Measurements from ENCODE around the gene VPS9D1. TPM values are rescaled to one million over a fixed set of nuclear protein-coding genes. Genes with fewer than 3 reads are reported as not detected.

VPS9D1 gene
- total RNA-seq, 1 experiment from 2014 or later, result 4.8 TPM

- H3K27me3 ChIP-seq (ENCODE audit: low read length), result no peaks in the 10 kb centered on the region
- H3K27ac ChIP-seq (ENCODE audit: low read length), result no peak overlapping the region
- H3K4me3 ChIP-seq (ENCODE audit: low read length), result no peak overlapping the region
- no peaks in the 10 kb centered on the region for H4K20me1 ChIP-seq (ENCODE audit: insufficient read depth, low read depth, low read length)
- H3K4me2 ChIP-seq (ENCODE audit: low read depth, low read length, poor library complexity, severe bottlenecking), result no peak overlapping the region
- H3K4me1 ChIP-seq (ENCODE audit: low read length), result peaks cover 11% of the 10 kb centered on the region
- H3K36me3 ChIP-seq (ENCODE audit: insufficient read depth, low read length), result peaks cover 6% of the 10 kb centered on the region; the same call in 1 of the 2 replicates
- H2AFZ ChIP-seq (ENCODE audit: low read length), result no peak overlapping the region
- no peaks in the 10 kb centered on the region for H3K9me2 ChIP-seq (replicated peaks; ENCODE audit: insufficient read depth, low read length)
- H3K9me3 ChIP-seq (ENCODE audit: low read length), result no peaks in the 10 kb centered on the region
- peaks cover 20% of the 10 kb centered on the region for H3K79me2 ChIP-seq (ENCODE audit: low read length)
- no peak for DNase-seq
- no peak overlapping the region for H3K9ac ChIP-seq (ENCODE audit: low read length)
These were observed 11.5 kb downstream of the VPS9D1 start for GRCh38 chr16:89709166-89709565.

GRCh38 chr16:89708481-89708931, 12.2 kb downstream of the VPS9D1 start:
- H3K27ac ChIP-seq (ENCODE audit: low read length), result no peak overlapping the region
- H4K20me1 ChIP-seq (ENCODE audit: insufficient read depth, low read depth, low read length), result no peaks in the 10 kb centered on the region
- H3K36me3 ChIP-seq (ENCODE audit: insufficient read depth, low read length), result peaks cover 2% of the 10 kb centered on the region; the same call in 1 of the 2 replicates
- no peak overlapping the region for H2AFZ ChIP-seq (ENCODE audit: low read length)
- H3K4me1 ChIP-seq (ENCODE audit: low read length), result peaks cover 11% of the 10 kb centered on the region
- H3K27me3 ChIP-seq (ENCODE audit: low read length), result no peaks in the 10 kb centered on the region
- no peak overlapping the region for H3K4me2 ChIP-seq (ENCODE audit: low read depth, low read length, poor library complexity, severe bottlenecking)
- H3K9me2 ChIP-seq (replicated peaks; ENCODE audit: insufficient read depth, low read length), result no peaks in the 10 kb centered on the region
- H3K9ac ChIP-seq (ENCODE audit: low read length), result no peak overlapping the region
- no peak for DNase-seq
- no peaks in the 10 kb centered on the region for H3K9me3 ChIP-seq (ENCODE audit: low read length)
- no peak overlapping the region for H3K4me3 ChIP-seq (ENCODE audit: low read length)
- H3K79me2 ChIP-seq (ENCODE audit: low read length), result peaks cover 17% of the 10 kb centered on the region

GRCh38 chr16:89707695-89708094, 13.0 kb downstream of the VPS9D1 start:
- DNase-seq, result no peak
- Histone ChIP-seq H3K4me1 (ENCODE audit: low read length) (peaks cover 6% of the 10 kb centered on the region), H3K9me2 (replicated peaks; ENCODE audit: insufficient read depth, low read length) (no peaks in the 10 kb centered on the region), H3K27ac (ENCODE audit: low read length) (no peak overlapping the region), H2AFZ (ENCODE audit: low read length) (no peak overlapping the region), H3K36me3 (ENCODE audit: insufficient read depth, low read length) (no peaks in the 10 kb centered on the region), H4K20me1 (ENCODE audit: insufficient read depth, low read depth, low read length) (no peaks in the 10 kb centered on the region), H3K9me3 (ENCODE audit: low read length) (no peaks in the 10 kb centered on the region), H3K4me2 (ENCODE audit: low read depth, low read length, poor library complexity, severe bottlenecking) (no peak overlapping the region), H3K4me3 (ENCODE audit: low read length) (no peak overlapping the region), H3K9ac (ENCODE audit: low read length) (no peak overlapping the region), H3K79me2 (ENCODE audit: low read length) (peaks cover 10% of the 10 kb centered on the region), H3K27me3 (ENCODE audit: low read length) (no peaks in the 10 kb centered on the region)

- H2AFZ ChIP-seq (ENCODE audit: low read length), result no peak overlapping the region; the same call in 1 of the 2 replicates
- no peaks in the 10 kb centered on the region for H4K20me1 ChIP-seq (ENCODE audit: insufficient read depth, low read depth, low read length)
- no peaks in the 10 kb centered on the region for H3K9me2 ChIP-seq (replicated peaks; ENCODE audit: insufficient read depth, low read length)
- H3K36me3 ChIP-seq (ENCODE audit: insufficient read depth, low read length), result no peaks in the 10 kb centered on the region
- H3K4me2 ChIP-seq (ENCODE audit: low read depth, low read length, poor library complexity, severe bottlenecking), result peak overlapping the region; percentile 69
- no peak overlapping the region for H3K27ac ChIP-seq (ENCODE audit: low read length)
- H3K79me2 ChIP-seq (ENCODE audit: low read length), result peaks cover under 1% of the 10 kb centered on the region; the same call in 1 of the 2 replicates
- H3K4me1 ChIP-seq (ENCODE audit: low read length), result peaks cover 10% of the 10 kb centered on the region
- H3K9me3 ChIP-seq (ENCODE audit: low read length), result no peaks in the 10 kb centered on the region
- H3K9ac ChIP-seq (ENCODE audit: low read length), result peak overlapping the region; percentile 65
- peak overlapping the region; percentile 66 for H3K4me3 ChIP-seq (ENCODE audit: low read length)
- no peaks in the 10 kb centered on the region for H3K27me3 ChIP-seq (ENCODE audit: low read length)
- no peak for DNase-seq
These were observed 14.0 kb downstream of the VPS9D1 start for GRCh38 chr16:89706518-89707260.

GRCh38 chr16:89705006-89705405, 15.7 kb downstream of the VPS9D1 start:
- H3K27ac ChIP-seq (ENCODE audit: low read length), result no peak overlapping the region
- no peaks in the 10 kb centered on the region for H3K79me2 ChIP-seq (ENCODE audit: low read length)
- H3K9me2 ChIP-seq (replicated peaks; ENCODE audit: insufficient read depth, low read length), result no peaks in the 10 kb centered on the region
- no peaks in the 10 kb centered on the region for H3K27me3 ChIP-seq (ENCODE audit: low read length)
- H3K9ac ChIP-seq (ENCODE audit: low read length), result no peak overlapping the region
- H3K36me3 ChIP-seq (ENCODE audit: insufficient read depth, low read length), result no peaks in the 10 kb centered on the region
- DNase-seq, result no peak
- peaks cover 6% of the 10 kb centered on the region; the same call in 1 of the 2 replicates for H4K20me1 ChIP-seq (ENCODE audit: insufficient read depth, low read depth, low read length)
- H2AFZ ChIP-seq (ENCODE audit: low read length), result no peak overlapping the region
- H3K4me2 ChIP-seq (ENCODE audit: low read depth, low read length, poor library complexity, severe bottlenecking), result no peak overlapping the region
- H3K9me3 ChIP-seq (ENCODE audit: low read length), result no peaks in the 10 kb centered on the region
- H3K4me1 ChIP-seq (ENCODE audit: low read length), result peaks cover 21% of the 10 kb centered on the region
- H3K4me3 ChIP-seq (ENCODE audit: low read length), result no peak overlapping the region

GRCh38 chr16:89704281-89704680, 16.4 kb downstream of the VPS9D1 start:
- H3K36me3 ChIP-seq (ENCODE audit: insufficient read depth, low read length), result no peaks in the 10 kb centered on the region
- H3K4me1 ChIP-seq (ENCODE audit: low read length), result peaks cover 26% of the 10 kb centered on the region
- H3K4me2 ChIP-seq (ENCODE audit: low read depth, low read length, poor library complexity, severe bottlenecking), result no peak overlapping the region
- H2AFZ ChIP-seq (ENCODE audit: low read length), result no peak overlapping the region
- no peaks in the 10 kb centered on the region for H3K27me3 ChIP-seq (ENCODE audit: low read length)
- no peak overlapping the region for H3K27ac ChIP-seq (ENCODE audit: low read length)
- no peak for DNase-seq
- no peak overlapping the region for H3K9ac ChIP-seq (ENCODE audit: low read length)
- H3K9me3 ChIP-seq (ENCODE audit: low read length), result no peaks in the 10 kb centered on the region
- peaks cover 6% of the 10 kb centered on the region; the same call in 1 of the 2 replicates for H4K20me1 ChIP-seq (ENCODE audit: insufficient read depth, low read depth, low read length)
- H3K4me3 ChIP-seq (ENCODE audit: low read length), result no peak overlapping the region
- no peaks in the 10 kb centered on the region for H3K79me2 ChIP-seq (ENCODE audit: low read length)
- no peaks in the 10 kb centered on the region for H3K9me2 ChIP-seq (replicated peaks; ENCODE audit: insufficient read depth, low read length)

GRCh38 chr16:89701425-89702406, 19.0 kb downstream of the VPS9D1 start, which contains the start of gene SPATA2L:
Gene SPATA2L (minus strand): TSS chr16:89701705. CDS start chr16:89701232, 473 bp downstream.
- peaks cover 6% of the 10 kb centered on the region; the same call in 1 of the 2 replicates for H4K20me1 ChIP-seq (ENCODE audit: insufficient read depth, low read depth, low read length)
- H3K27me3 ChIP-seq (ENCODE audit: low read length), result no peaks in the 10 kb centered on the region
- H3K27ac ChIP-seq (ENCODE audit: low read length), result peak within 1 kb of the TSS; percentile 68
- H3K4me1 ChIP-seq (ENCODE audit: low read length), result peaks cover 26% of the 10 kb centered on the region
- H3K79me2 ChIP-seq (ENCODE audit: low read length), result no peaks in the 10 kb centered on the region
- peak within 1 kb of the TSS; percentile 96 for H3K4me2 ChIP-seq (ENCODE audit: low read depth, low read length, poor library complexity, severe bottlenecking)
- H3K9ac ChIP-seq (ENCODE audit: low read length), result peak within 1 kb of the TSS; percentile 83
- DNase-seq, result peak; percentile 99
- H3K9me3 ChIP-seq (ENCODE audit: low read length), result no peaks in the 10 kb centered on the region
- H3K36me3 ChIP-seq (ENCODE audit: insufficient read depth, low read length), result no peaks in the 10 kb centered on the region
- H2AFZ ChIP-seq (ENCODE audit: low read length), result peak within 1 kb of the TSS; percentile 80
- no peaks in the 10 kb centered on the region for H3K9me2 ChIP-seq (replicated peaks; ENCODE audit: insufficient read depth, low read length)
- peak within 1 kb of the TSS; percentile 75 for H3K4me3 ChIP-seq (ENCODE audit: low read length)

All from Karpas-422 (cell line).